Measurements from ENCODE around the gene EPHB2.

DNA sequence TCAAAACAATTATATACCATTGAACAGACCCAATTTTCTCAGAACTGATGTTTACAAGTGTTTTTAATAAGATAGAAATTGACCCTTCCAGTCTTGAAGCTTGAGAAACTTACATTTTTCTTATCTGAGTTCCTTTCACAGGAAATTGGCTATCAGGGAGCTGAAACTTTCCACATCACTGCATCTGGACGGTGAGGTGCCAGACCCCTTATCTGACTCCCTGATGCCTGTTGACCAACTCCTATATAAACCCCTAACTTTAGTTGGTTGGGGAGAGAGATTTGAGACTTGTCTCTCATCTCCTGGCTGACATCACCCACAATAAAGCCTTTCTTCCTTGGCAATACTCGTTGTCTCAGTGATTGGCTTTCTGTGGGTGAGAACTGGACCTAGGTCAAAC is 230.6 kb downstream of the EPHB2 start:
- TF ChIP-seq, protein P1, sequence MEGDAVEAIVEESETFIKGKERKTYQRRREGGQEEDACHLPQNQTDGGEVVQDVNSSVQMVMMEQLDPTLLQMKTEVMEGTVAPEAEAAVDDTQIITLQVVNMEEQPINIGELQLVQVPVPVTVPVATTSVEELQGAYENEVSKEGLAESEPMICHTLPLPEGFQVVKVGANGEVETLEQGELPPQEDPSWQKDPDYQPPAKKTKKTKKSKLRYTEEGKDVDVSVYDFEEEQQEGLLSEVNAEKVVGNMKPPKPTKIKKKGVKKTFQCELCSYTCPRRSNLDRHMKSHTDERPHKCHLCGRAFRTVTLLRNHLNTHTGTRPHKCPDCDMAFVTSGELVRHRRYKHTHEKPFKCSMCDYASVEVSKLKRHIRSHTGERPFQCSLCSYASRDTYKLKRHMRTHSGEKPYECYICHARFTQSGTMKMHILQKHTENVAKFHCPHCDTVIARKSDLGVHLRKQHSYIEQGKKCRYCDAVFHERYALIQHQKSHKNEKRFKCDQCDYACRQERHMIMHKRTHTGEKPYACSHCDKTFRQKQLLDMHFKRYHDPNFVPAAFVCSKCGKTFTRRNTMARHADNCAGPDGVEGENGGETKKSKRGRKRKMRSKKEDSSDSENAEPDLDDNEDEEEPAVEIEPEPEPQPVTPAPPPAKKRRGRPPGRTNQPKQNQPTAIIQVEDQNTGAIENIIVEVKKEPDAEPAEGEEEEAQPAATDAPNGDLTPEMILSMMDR (IDR thresholded peaks at IDR 0.05), result no peak
- no peak for TF ChIP-seq POLR2A (IDR thresholded peaks at IDR 0.05)

Data from vagina (tissue), 2 donors.